PFSK-1 (cell line): ENCODE measurements around the gene KCNB1.

Experiments used
- FOXP2 ChIP-seq: optimal IDR thresholded peaks from 2 replicates; pipeline ENCODE3; 2011; ENCODE audit warnings: borderline replicate concordance, control low read depth, inconsistent platforms; ENCODE audit not compliant: insufficient read depth; ENCODE audit errors: extremely low read length, extremely low read depth
- POLR2AphosphoS5 ChIP-seq: IDR thresholded peaks from 2 replicates; pipeline ENCODE4 v1.6.1; 2012; ENCODE audit warnings: low read depth, mild to moderate bottlenecking, control low read depth, low read length, moderate library complexity
- REST ChIP-seq, 2 experiments: IDR thresholded peaks; 2 replicates each; pipeline versions ENCODE4 v1.6.1 to v1.8.0; 2011 to 2012; ENCODE audit warnings: low read depth in 2 of 2, low read length in 2 of 2, control low read depth in 1 of 2, inconsistent platforms in 1 of 2, mild to moderate bottlenecking in 1 of 2, moderate library complexity in 1 of 2; ENCODE audit not compliant: insufficient read depth in 1 of 2
- SIN3A ChIP-seq: IDR thresholded peaks from 2 replicates; pipeline ENCODE4 v1.6.1; 2012; ENCODE audit warnings: mild to moderate bottlenecking, low read length, moderate library complexity, borderline replicate concordance; ENCODE audit not compliant: insufficient read depth
- TAF1 ChIP-seq: IDR thresholded peaks from 2 replicates; pipeline ENCODE4 v1.6.1; 2012; ENCODE audit warnings: low read length, control low read depth, borderline replicate concordance; ENCODE audit not compliant: insufficient read depth

KCNB1 gene

GRCh38 chr20:49351775-49352174, 130.7 kb downstream of the KCNB1 start:
- TF ChIP-seq TAF1 (no peak), FOXP2 (no peak), REST (IDR thresholded peaks at IDR 0.05; ENCODE audit: insufficient read depth in 1 of 2, low read depth in 2 of 2, low read length in 2 of 2) (no peak), POLR2AphosphoS5 (no peak), SIN3A (no peak)

- TF ChIP-seq SIN3A (no peak), POLR2AphosphoS5 (no peak), REST (IDR thresholded peaks at IDR 0.05; ENCODE audit: insufficient read depth in 1 of 2, low read depth in 2 of 2, low read length in 2 of 2) (no peak), TAF1 (no peak), FOXP2 (no peak)
These were observed 132.7 kb downstream of the KCNB1 start for GRCh38 chr20:49349694-49350252.

- TF ChIP-seq FOXP2 (no peak), POLR2AphosphoS5 (no peak), SIN3A (no peak), TAF1 (no peak), REST (IDR thresholded peaks at IDR 0.05; ENCODE audit: insufficient read depth in 1 of 2, low read depth in 2 of 2, low read length in 2 of 2) (no peak)
These were observed 133.4 kb downstream of the KCNB1 start for GRCh38 chr20:49349078-49349477.

GRCh38 chr20:49348563-49348962, 133.9 kb downstream of the KCNB1 start:
- no peak for TF ChIP-seq REST (IDR thresholded peaks at IDR 0.05; ENCODE audit: insufficient read depth in 1 of 2, low read depth in 2 of 2, low read length in 2 of 2)
- TF ChIP-seq POLR2AphosphoS5, result no peak
- TF ChIP-seq SIN3A, result no peak
- no peak for TF ChIP-seq FOXP2
- no peak for TF ChIP-seq TAF1

- TF ChIP-seq FOXP2 (no peak), POLR2AphosphoS5 (no peak), SIN3A (no peak), REST (IDR thresholded peaks at IDR 0.05; ENCODE audit: insufficient read depth in 1 of 2, low read depth in 2 of 2, low read length in 2 of 2) (no peak), TAF1 (no peak)
These were observed 135.3 kb downstream of the KCNB1 start for GRCh38 chr20:49347156-49347555.
